HEK293T (cell line): Measurements from ENCODE around the gene SUGCT.

Source experiments
- ARNT ChIP-seq: fragments of 450-650 bp; IDR thresholded peaks from 2 replicates; pipeline ENCODE4 v1.6.1; 2017; ENCODE audit warnings: mild to moderate bottlenecking
- FOXK2 ChIP-seq: fragments of 450-650 bp; IDR thresholded peaks from 2 replicates; pipeline ENCODE4 v1.6.1; 2016; ENCODE audit warnings: mild to moderate bottlenecking
- SP1 ChIP-seq: fragments of 450-650 bp; IDR thresholded peaks from 2 replicates; pipeline ENCODE4 v1.6.1; 2017
- SUZ12 ChIP-seq: fragments of 450-650 bp; IDR thresholded peaks from 2 replicates; pipeline ENCODE4 v1.6.1; 2016; ENCODE audit warnings: mild to moderate bottlenecking

GRCh38 chr7:40611095-40611871 is 476.5 kb downstream of the SUGCT start:
- TF ChIP-seq ARNT (no peak), FOXK2 (no peak), SP1 (no peak), SUZ12 (no peak)
